Mesothelial cell of epicardium (in vitro differentiated cells): ENCODE results near the gene RUNX2. TPM values are rescaled to one million over a fixed set of nuclear protein-coding genes. Genes with fewer than 3 reads are reported as not detected.

Experiments
- DNase-seq, 2 experiments: peaks; one replicate each; pipeline ENCODE4 v3.0.0; 2021; ENCODE audit warnings: low spot score in 2 of 2; ENCODE audit not compliant: unreplicated experiment in 2 of 2
- H3K27ac Mint-ChIP-seq: 2 replicates; pipeline ENCODE4 v1.8.0; 2021; ENCODE audit warnings: mixed read lengths
- H3K27me3 Mint-ChIP-seq: 2 replicates; pipeline ENCODE4 v1.8.0; 2021; ENCODE audit warnings: low read depth, mixed read lengths
- H3K36me3 Mint-ChIP-seq: 2 replicates; pipeline ENCODE4 v1.8.0; 2021; ENCODE audit warnings: mixed read lengths
- H3K4me1 Mint-ChIP-seq: 2 replicates; pipeline ENCODE4 v1.8.0; 2021; ENCODE audit warnings: mixed read lengths
- H3K4me3 Mint-ChIP-seq: 2 replicates; pipeline ENCODE4 v1.8.0; 2021; ENCODE audit warnings: mild to moderate bottlenecking, moderate library complexity, mixed read lengths
- H3K9me3 Mint-ChIP-seq: 2 replicates; pipeline ENCODE4 v1.8.0; 2021; ENCODE audit warnings: mixed read lengths
- CTCF ChIP-seq: fragments of 200-600 bp; sonication (generic); IDR thresholded peaks from one replicate; pipeline ENCODE4 v1.5.0; 2021; ENCODE audit warnings: antibody characterized with exemption; ENCODE audit not compliant: unreplicated experiment
- total RNA-seq: library from RNA; stranded (reverse); gene quantifications from 3 replicates; pipeline ENCODE4 v1.2.1, GENCODE V29; 2021

The RUNX2 gene
- total RNA-seq, 1 donor from 2014 or later = 4.4 TPM

- Mint-ChIP-seq H3K27me3 (no peaks in the 10 kb centered on the region), H3K9me3 (peaks cover 3% of the 10 kb centered on the region), H3K4me3 (no peak overlapping the region), H3K27ac (peak overlapping the region; percentile 9), H3K36me3 (no peaks in the 10 kb centered on the region), H3K4me1 (peaks cover 39% of the 10 kb centered on the region)
- no peak for TF ChIP-seq CTCF
- DNase-seq = no peak
Observed at GRCh38 chr6:45447005-45447404, 118.9 kb downstream of the RUNX2 start.

GRCh38 chr6:45447716-45448115, 119.6 kb downstream of the RUNX2 start:
- Mint-ChIP-seq H3K9me3 (peaks cover 3% of the 10 kb centered on the region), H3K27ac (no peak overlapping the region), H3K4me3 (no peak overlapping the region), H3K36me3 (no peaks in the 10 kb centered on the region), H3K27me3 (no peaks in the 10 kb centered on the region), H3K4me1 (peaks cover 36% of the 10 kb centered on the region)
- no peak for TF ChIP-seq CTCF
- no peak for DNase-seq

- H3K9me3 Mint-ChIP-seq = peaks cover 3% of the 10 kb centered on the region
- H3K4me1 Mint-ChIP-seq = peaks cover 36% of the 10 kb centered on the region
- no peaks in the 10 kb centered on the region for H3K36me3 Mint-ChIP-seq
- no peak for TF ChIP-seq CTCF
- no peaks in the 10 kb centered on the region for H3K27me3 Mint-ChIP-seq
- H3K27ac Mint-ChIP-seq = no peak overlapping the region
- no peak for DNase-seq
- no peak overlapping the region for H3K4me3 Mint-ChIP-seq
Observed at GRCh38 chr6:45448417-45449389, 120.6 kb downstream of the RUNX2 start.

- H3K27me3 Mint-ChIP-seq = no peaks in the 10 kb centered on the region
- peaks cover 3% of the 10 kb centered on the region for H3K9me3 Mint-ChIP-seq
- H3K27ac Mint-ChIP-seq = no peak overlapping the region
- DNase-seq = no peak
- peaks cover 34% of the 10 kb centered on the region for H3K4me1 Mint-ChIP-seq
- H3K4me3 Mint-ChIP-seq = no peak overlapping the region
- no peak for TF ChIP-seq CTCF
- no peaks in the 10 kb centered on the region for H3K36me3 Mint-ChIP-seq
Observed at GRCh38 chr6:45450132-45450531, 122.0 kb downstream of the RUNX2 start.

GRCh38 chr6:45450831-45451230, 122.7 kb downstream of the RUNX2 start:
- DNase-seq = no peak
- Mint-ChIP-seq H3K4me3 (no peak overlapping the region), H3K9me3 (peaks cover 3% of the 10 kb centered on the region), H3K27me3 (no peaks in the 10 kb centered on the region), H3K36me3 (no peaks in the 10 kb centered on the region), H3K4me1 (peaks cover 27% of the 10 kb centered on the region), H3K27ac (no peak overlapping the region)
- TF ChIP-seq CTCF = no peak
